H9 (cell line): ENCODE data around the gene ASMTL. TPM values are rescaled to one million over a fixed set of nuclear protein-coding genes. Genes with fewer than 3 reads are reported as not detected.

Experiments used
- DNase-seq: peaks from one replicate; pipeline ENCODE4 v3.0.0-alpha.2; 2017
- H2AFZ ChIP-seq: one replicate; pipeline ENCODE4 v1.6.1; 2013; ENCODE audit warnings: mild to moderate bottlenecking, low read length, control low read depth, moderate library complexity
- H2AK5ac ChIP-seq: 2 replicates; pipeline ENCODE4 v1.6.1; 2013; ENCODE audit warnings: low read length, control low read depth, mixed read lengths; ENCODE audit not compliant: insufficient read length
- H2BK120ac ChIP-seq: one replicate; pipeline ENCODE4 v1.6.1; 2013; ENCODE audit warnings: low read depth, mild to moderate bottlenecking, low read length, control low read depth, inconsistent platforms; ENCODE audit not compliant: poor library complexity, severe bottlenecking
- H2BK12ac ChIP-seq: 2 replicates; pipeline ENCODE4 v1.6.1; 2013; ENCODE audit warnings: low read length, control low read depth, mixed read lengths, low read depth; ENCODE audit not compliant: insufficient read length
- H2BK15ac ChIP-seq: 2 replicates; pipeline ENCODE4 v1.6.1; 2013; ENCODE audit warnings: low read depth, low read length, control low read depth
- H2BK20ac ChIP-seq: one replicate; pipeline ENCODE4 v1.6.1; 2013; ENCODE audit warnings: low read depth, mild to moderate bottlenecking, low read length, control low read depth, inconsistent platforms; ENCODE audit not compliant: poor library complexity, severe bottlenecking
- H2BK5ac ChIP-seq: 2 replicates; pipeline ENCODE4 v1.6.1; 2013; ENCODE audit warnings: low read length, control low read depth, mixed read lengths; ENCODE audit not compliant: insufficient read length
- H3K14ac ChIP-seq: 2 replicates; pipeline ENCODE4 v1.6.1; 2013; ENCODE audit warnings: low read length, control low read depth; ENCODE audit not compliant: insufficient read depth
- H3K18ac ChIP-seq: 2 replicates; pipeline ENCODE4 v1.6.1; 2013; ENCODE audit warnings: low read depth, mild to moderate bottlenecking, mixed read lengths, low read length, control low read depth; ENCODE audit not compliant: insufficient read length
- H3K23ac ChIP-seq: 2 replicates; pipeline ENCODE4 v1.6.1; 2013; ENCODE audit warnings: low read length, control low read depth, mixed read lengths, low read depth; ENCODE audit not compliant: insufficient read length
- H3K23me2 ChIP-seq: 2 replicates; pipeline ENCODE4 v1.6.1; 2013; ENCODE audit warnings: low read depth, mild to moderate bottlenecking, mixed read lengths, low read length, control low read depth; ENCODE audit not compliant: insufficient read length, poor library complexity, severe bottlenecking
- H3K27ac ChIP-seq: 2 replicates; pipeline ENCODE4 v1.5.1; 2013; ENCODE audit warnings: low read length, control low read depth, mixed read lengths, low read depth; ENCODE audit not compliant: insufficient read length
- H3K27me3 ChIP-seq: 2 replicates; pipeline ENCODE4 v1.6.1; 2013; ENCODE audit warnings: low read length, control low read depth, inconsistent platforms; ENCODE audit not compliant: insufficient read depth
- H3K4ac ChIP-seq: 2 replicates; pipeline ENCODE4 v1.6.1; 2013; ENCODE audit warnings: low read depth, mild to moderate bottlenecking, control low read depth, inconsistent platforms, low read length, moderate library complexity
- H3K4me1 ChIP-seq: 2 replicates; pipeline ENCODE4 v1.6.1; 2013; ENCODE audit warnings: low read length, control low read depth, inconsistent platforms; ENCODE audit not compliant: insufficient read depth
- H3K4me2 ChIP-seq: 2 replicates; pipeline ENCODE4 v1.6.1; 2013; ENCODE audit warnings: low read length, control low read depth, mixed read lengths; ENCODE audit not compliant: insufficient read length, insufficient read depth
- H3K56ac ChIP-seq: 2 replicates; pipeline ENCODE4 v1.6.1; 2013; ENCODE audit warnings: low read depth, mild to moderate bottlenecking, mixed read lengths, low read length, control low read depth; ENCODE audit not compliant: insufficient read length
- H3K79me1 ChIP-seq: 2 replicates; pipeline ENCODE4 v1.6.1; 2013; ENCODE audit warnings: low read depth, mild to moderate bottlenecking, moderate library complexity, low read length, control low read depth, inconsistent platforms; ENCODE audit not compliant: insufficient read depth, poor library complexity, severe bottlenecking
- H3K79me2 ChIP-seq: 2 replicates; pipeline ENCODE4 v1.6.1; 2013; ENCODE audit warnings: low read length, control low read depth, inconsistent platforms; ENCODE audit not compliant: insufficient read depth
- H3K9ac ChIP-seq: 2 replicates; pipeline ENCODE4 v1.6.1; 2013; ENCODE audit warnings: low read length, control low read depth, mixed read lengths; ENCODE audit not compliant: insufficient read length; ENCODE audit errors: extremely low read depth
- H3K9me3 ChIP-seq: one replicate; pipeline ENCODE4 v1.6.1; 2013; ENCODE audit warnings: low read depth, low read length, inconsistent platforms; ENCODE audit not compliant: control insufficient read depth
- H3T11ph ChIP-seq: one replicate; pipeline ENCODE4 v1.6.1; 2013; ENCODE audit warnings: mild to moderate bottlenecking, low read length, control low read depth, inconsistent platforms
- H4K20me1 ChIP-seq: one replicate; pipeline ENCODE4 v1.6.1; 2013; ENCODE audit not compliant: control insufficient read depth, insufficient read length, insufficient read depth
- H4K5ac ChIP-seq: 2 replicates; pipeline ENCODE4 v1.6.1; 2013; ENCODE audit warnings: low read depth, mild to moderate bottlenecking, mixed read lengths, low read length, control low read depth; ENCODE audit not compliant: insufficient read length
- H4K8ac ChIP-seq: replicated peaks from 2 replicates; pipeline ENCODE4 v1.6.1; 2013; ENCODE audit warnings: low read length, control low read depth, mixed read lengths, low read depth; ENCODE audit not compliant: insufficient read length
- H4K91ac ChIP-seq: 2 replicates; pipeline ENCODE4 v1.6.1; 2013; ENCODE audit warnings: low read depth, mild to moderate bottlenecking, moderate library complexity, mixed read lengths, low read length, control low read depth; ENCODE audit not compliant: insufficient read length
- H3K27ac Mint-ChIP-seq, 3 experiments: 2 replicates in 2 of 3; 3 replicates in 1 of 3; pipeline ENCODE4 v1.8.0; 2020 to 2021; ENCODE audit warnings: mixed read lengths in 3 of 3, mild to moderate bottlenecking in 1 of 3, moderate library complexity in 1 of 3
- H3K27me3 Mint-ChIP-seq: 2 replicates; pipeline ENCODE4 v1.8.0; 2021; ENCODE audit warnings: low read depth, mild to moderate bottlenecking, moderate library complexity, mixed read lengths
- H3K36me3 Mint-ChIP-seq, 3 experiments: 2 replicates in 2 of 3; 3 replicates in 1 of 3; pipeline ENCODE4 v1.8.0; 2020 to 2021; ENCODE audit warnings: low read depth in 3 of 3, mixed read lengths in 3 of 3; ENCODE audit not compliant: insufficient read depth in 1 of 3
- H3K4me1 Mint-ChIP-seq, 2 experiments: 2 replicates each; pipeline ENCODE4 v1.8.0; 2020; ENCODE audit warnings: mixed read lengths in 2 of 2
- H3K4me3 Mint-ChIP-seq, 2 experiments: 2 replicates in 1 of 2; 3 replicates in 1 of 2; pipeline ENCODE4 v1.8.0; 2020 to 2021; ENCODE audit warnings: mild to moderate bottlenecking in 2 of 2, mixed read lengths in 2 of 2, moderate library complexity in 1 of 2
- H3K9me3 Mint-ChIP-seq, 2 experiments: 2 replicates in 1 of 2; 3 replicates in 1 of 2; pipeline ENCODE4 v1.8.0; 2020; ENCODE audit warnings: mild to moderate bottlenecking in 2 of 2, mixed read lengths in 2 of 2, moderate library complexity in 1 of 2
- CTCF ChIP-seq: fragments of 200-600 bp; sonication (generic); conservative IDR thresholded peaks from 3 replicates; pipeline ENCODE4 v1.8.0; 2021; ENCODE audit warnings: antibody characterized with exemption, mild to moderate bottlenecking
- WGBS: extraction: QIAGEN DNeasy Blood & Tissue Kit; methylation state at CpG from one replicate; pipeline ENCODE4 v1.1.7; 2013; ENCODE audit warnings: missing lambda C conversion rate, low lambda C conversion rate, mixed read lengths; ENCODE audit not compliant: insufficient read length; ENCODE audit errors: extremely low coverage; 5-methylcytosine and 5-hydroxymethylcytosine counted together
- total RNA-seq: library from RNA; stranded (reverse); gene quantifications from 2 replicates; pipeline ENCODE4 v1.2.1, GENCODE V29; 2021

ASMTL gene
- total RNA-seq, 1 experiment from 2014 or later, result 59.8 TPM

- Histone ChIP-seq H3K4me1 (no peaks in the 10 kb centered on the region), H3K23ac (no peak overlapping the region), H4K20me1 (no peaks in the 10 kb centered on the region), H2BK5ac (no peak overlapping the region), H3K9ac (no peak overlapping the region), H4K8ac (no peak overlapping the region), H3T11ph (no peak overlapping the region), H2BK120ac (no peak overlapping the region), H2BK12ac (no peak overlapping the region), H2BK15ac (no peak overlapping the region), H3K14ac (peak overlapping the region; percentile 61; the same call in 1 of the 2 replicates), H2BK20ac (no peak overlapping the region), H3K27ac (no peak overlapping the region), H3K18ac (no peak overlapping the region), H4K5ac (no peak overlapping the region), H3K23me2 (no peaks in the 10 kb centered on the region), H3K27me3 (no peaks in the 10 kb centered on the region), H3K4ac (no peak overlapping the region), H3K56ac (no peak overlapping the region), H3K79me2 (no peaks in the 10 kb centered on the region), H3K4me2 (peak overlapping the region; percentile 51), H3K9me3 (no peaks in the 10 kb centered on the region), H3K79me1 (no peaks in the 10 kb centered on the region), H2AK5ac (no peak overlapping the region), H4K91ac (no peak overlapping the region), H2AFZ (peak overlapping the region; percentile 76)
- peak; percentile 39 for DNase-seq
- Mint-ChIP-seq H3K9me3 (peaks cover 16 to 19% of the 10 kb centered on the region in 2 experiments), H3K4me3 (peak overlapping the region in 1 of 2 experiments; percentile 45; a peak in 2 of 5 replicates), H3K4me1 (peaks cover 3 to 8% of the 10 kb centered on the region in 2 experiments; a peak in 3 of 4 replicates), H3K27ac (no peak overlapping the region), H3K36me3 (peaks cover 0 to 5% (median 0%) of the 10 kb centered on the region in 3 experiments; a peak in 3 of 7 replicates), H3K27me3 (peaks cover 5% of the 10 kb centered on the region)
- TF ChIP-seq CTCF, result no peak
- no CpG with 5 or more reads among the region's 15 CpGs for WGBS
Measured at GRCh38 chrX:1493877-1494510, 41.3 kb upstream of the ASMTL start.
